HG03159 (cell line): ENCODE measurements around the gene FAM83E.
"Not testable (repeated sequence)": the region's sequence is repeated elsewhere in the genome, so short reads cannot be mapped to it uniquely, and the experiment has no call there.

Source experiments
- ATAC-seq: cut with Tn5 transposase; IDR thresholded peaks from one replicate; pipeline ENCODE4 v1.9.1; 2021; ENCODE audit warnings: mild to moderate bottlenecking, moderate library complexity; ENCODE audit not compliant: unreplicated experiment

Gene FAM83E

GRCh38 chr19:48614436-48615230, at the start of gene FAM83E:
FAM83E (minus strand) TSS chr19:48615076; CDS start chr19:48613372, 1,704 bp downstream.
- no peak for ATAC-seq

- ATAC-seq: no peak
Measured at GRCh38 chr19:48664476-48664875, 49.6 kb upstream of the FAM83E start.

GRCh38 chr19:48663667-48664066, 48.8 kb upstream of the FAM83E start:
- no peak for ATAC-seq

GRCh38 chr19:48661711-48662090, 46.8 kb upstream of the FAM83E start:
- ATAC-seq: no peak

- ATAC-seq: peak; percentile 88
Measured at GRCh38 chr19:48660852-48661710, 46.2 kb upstream of the FAM83E start.

GRCh38 chr19:48659768-48660167, 44.9 kb upstream of the FAM83E start:
- no peak for ATAC-seq

GRCh38 chr19:48658483-48658882, 43.6 kb upstream of the FAM83E start:
- no peak for ATAC-seq

- ATAC-seq: not testable (repeated sequence)
Measured at GRCh38 chr19:48657828-48658227, 43.0 kb upstream of the FAM83E start.

- ATAC-seq: no peak
Measured at GRCh38 chr19:48656840-48657474, 42.1 kb upstream of the FAM83E start.

- ATAC-seq: no peak
Measured at GRCh38 chr19:48654299-48655059, 39.6 kb upstream of the FAM83E start.

GRCh38 chr19:48651683-48652048, 36.8 kb upstream of the FAM83E start:
- ATAC-seq: no peak

- no peak for ATAC-seq
Measured at GRCh38 chr19:48650974-48651682, 36.3 kb upstream of the FAM83E start.

- no peak for ATAC-seq
Measured at GRCh38 chr19:48648134-48648533, 33.3 kb upstream of the FAM83E start.

GRCh38 chr19:48646722-48647216, 31.9 kb upstream of the FAM83E start:
- ATAC-seq: no peak

GRCh38 chr19:48646001-48646721, 31.3 kb upstream of the FAM83E start, which contains the start of gene CA11:
CA11 (minus strand) TSS chr19:48646187; CDS start chr19:48645632, 555 bp downstream.
- peak; percentile 61 for ATAC-seq

GRCh38 chr19:48645620-48646000, 30.7 kb upstream of the FAM83E start:
- no peak for ATAC-seq

GRCh38 chr19:48644839-48645619, 30.2 kb upstream of the FAM83E start:
- peak; percentile 52 for ATAC-seq

- ATAC-seq: no peak
Measured at GRCh38 chr19:48644355-48644754, 29.5 kb upstream of the FAM83E start.
